Mucosa of gallbladder (tissue), 1 donor: ENCODE measurements around the gene CTTNBP2. TPM values are rescaled to one million over a fixed set of nuclear protein-coding genes. Genes with fewer than 3 reads are reported as not detected.
A peak's percentile ranks its signal among the peaks of the same experiment; 100 is the strongest.

Source experiments
- DNase-seq: peaks from one replicate; pipeline ENCODE4 v3.0.0-alpha.2; 2020; ENCODE audit warnings: low spot score
- total RNA-seq: library from RNA; stranded (reverse); gene quantifications from one replicate; pipeline ENCODE4 v1.2.1, GENCODE V29; 2021
- donor health status: DM: no; HTN: no; CAD: no.

The CTTNBP2 gene
- total RNA-seq, 1 donor from 2014 or later = 10.6 TPM

- no peak for DNase-seq
Measured at GRCh38 chr7:117825132-117825531, 48.1 kb downstream of the CTTNBP2 start.

- no peak for DNase-seq
Measured at GRCh38 chr7:117824592-117824991, 48.6 kb downstream of the CTTNBP2 start.

GRCh38 chr7:117819558-117819957, 53.7 kb downstream of the CTTNBP2 start:
- no peak for DNase-seq

- no peak for DNase-seq
Measured at GRCh38 chr7:117818232-117818631, 55.0 kb downstream of the CTTNBP2 start.

- no peak for DNase-seq
Measured at GRCh38 chr7:117816727-117817126, 56.5 kb downstream of the CTTNBP2 start.

GRCh38 chr7:117811696-117812095, 61.5 kb downstream of the CTTNBP2 start:
- no peak for DNase-seq

- DNase-seq = no peak
Measured at GRCh38 chr7:117810642-117811512, 62.4 kb downstream of the CTTNBP2 start.

- DNase-seq = peak; percentile 57
Measured at GRCh38 chr7:117809958-117810357, 63.3 kb downstream of the CTTNBP2 start.

- no peak for DNase-seq
Measured at GRCh38 chr7:117808910-117809705, 64.1 kb downstream of the CTTNBP2 start.

GRCh38 chr7:117808341-117808757, 64.9 kb downstream of the CTTNBP2 start:
- DNase-seq = peak; percentile 22

- DNase-seq = no peak
Measured at GRCh38 chr7:117807676-117808075, 65.6 kb downstream of the CTTNBP2 start.

- DNase-seq = no peak
Measured at GRCh38 chr7:117806011-117806410, 67.2 kb downstream of the CTTNBP2 start.

GRCh38 chr7:117805241-117805640, 68.0 kb downstream of the CTTNBP2 start:
- DNase-seq = no peak

- no peak for DNase-seq
Measured at GRCh38 chr7:117803476-117803875, 69.8 kb downstream of the CTTNBP2 start.

- no peak for DNase-seq
Measured at GRCh38 chr7:117802660-117803059, 70.6 kb downstream of the CTTNBP2 start.

- DNase-seq = no peak
Measured at GRCh38 chr7:117800841-117801240, 72.4 kb downstream of the CTTNBP2 start.

- no peak for DNase-seq
Measured at GRCh38 chr7:117800406-117800805, 72.8 kb downstream of the CTTNBP2 start.

GRCh38 chr7:117796889-117797288, 76.4 kb downstream of the CTTNBP2 start:
- no peak for DNase-seq

- no peak for DNase-seq
Measured at GRCh38 chr7:117793976-117794375, 79.3 kb downstream of the CTTNBP2 start.

- DNase-seq = no peak
Measured at GRCh38 chr7:117793521-117793920, 79.7 kb downstream of the CTTNBP2 start.

- peak; percentile 24 for DNase-seq
Measured at GRCh38 chr7:117791877-117792780, 81.1 kb downstream of the CTTNBP2 start.

- no peak for DNase-seq
Measured at GRCh38 chr7:117790731-117791130, 82.5 kb downstream of the CTTNBP2 start.
